Stimulated activated CD8-positive, alpha-beta memory T cell treated with anti-CD3 and anti-CD28 coated beads, Interleukin-2, amount 100 ng/mL, for 1 hour (primary cell): ENCODE data around the gene ANKH.
A peak's percentile ranks its signal among the peaks of the same experiment; 100 is the strongest.

Source experiments
- DNase-seq, 2 donors: peaks; one replicate each; pipeline ENCODE4 v3.0.0-alpha.2; 2020; ENCODE audit warnings: low read depth in 2 of 2

Gene ANKH

DNA sequence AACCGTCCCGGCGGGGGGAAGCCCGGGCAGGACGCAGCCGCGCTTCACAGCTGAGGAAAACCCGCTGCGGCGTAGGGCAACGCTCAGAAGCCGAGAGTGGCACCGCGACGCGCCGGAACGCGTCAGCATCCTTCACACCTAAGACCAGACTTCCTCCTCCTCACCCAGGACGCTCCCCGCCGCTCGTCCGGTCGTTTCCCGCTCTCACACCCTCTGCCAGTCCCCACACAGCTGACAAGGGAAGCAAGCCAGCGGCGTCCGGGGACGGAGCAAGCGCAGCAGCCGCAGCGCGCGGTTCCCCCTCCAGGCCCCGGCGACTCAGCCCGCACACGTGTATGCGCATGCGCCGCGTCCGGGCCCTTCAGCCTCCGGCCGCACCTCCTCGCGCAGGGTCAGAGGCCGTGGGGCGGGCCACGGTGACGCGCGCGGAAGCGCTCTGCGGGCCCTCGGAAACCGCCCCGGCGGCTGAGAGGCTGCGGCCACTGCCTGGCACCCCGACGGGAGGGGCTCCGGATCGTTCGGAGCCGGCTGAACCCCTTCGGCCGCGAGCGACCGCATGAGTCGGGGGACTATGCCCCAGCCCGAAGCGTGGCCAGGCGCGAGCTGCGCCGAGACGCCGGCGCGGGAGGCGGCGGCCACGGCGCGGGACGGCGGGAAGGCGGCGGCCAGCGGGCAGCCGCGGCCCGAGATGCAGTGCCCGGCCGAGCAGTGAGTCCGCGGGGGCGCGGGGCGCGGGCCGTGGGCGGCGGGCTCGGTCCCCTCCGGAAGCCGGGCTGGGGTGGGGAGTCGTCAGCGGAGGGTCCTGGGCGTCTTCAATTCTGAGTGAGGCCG, 207.1 kb downstream of the ANKH start, which contains the start of gene OTULIN:
Gene OTULIN, plus strand, starts transcription at position 449 of the 831 bp plus-strand sequence. Its CDS starts 108 bp downstream, at position 557.
- DNase-seq, result peak; percentile 76 to 77

- DNase-seq, result no peak
Measured at GRCh38 chr5:14663734-14664269, 207.8 kb downstream of the ANKH start.

DNA sequence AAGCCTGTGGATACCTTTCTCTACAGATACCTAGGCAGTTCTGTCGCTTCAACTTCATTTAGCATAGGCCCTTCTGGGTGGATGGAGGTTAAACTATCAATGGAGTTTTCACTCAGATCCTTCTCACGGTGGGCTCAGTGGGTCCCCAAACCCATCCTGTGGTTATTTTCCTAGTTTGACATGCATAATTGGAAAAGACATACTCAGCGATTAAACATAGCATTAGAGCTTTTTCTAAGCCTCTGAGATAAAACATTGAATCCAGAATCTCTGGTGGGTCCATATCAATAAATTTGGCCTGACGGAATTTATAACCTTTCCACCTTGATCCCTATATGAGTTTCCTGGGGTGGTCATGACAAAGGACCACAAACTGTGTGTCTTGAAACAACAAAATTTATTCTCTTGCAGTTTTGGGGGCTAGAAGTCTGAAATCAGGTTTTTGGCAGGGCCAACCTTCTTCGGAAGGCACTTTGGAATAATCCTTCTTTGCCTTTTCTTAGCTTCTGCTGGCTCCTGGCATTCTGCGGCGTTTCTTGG, 208.8 kb downstream of the ANKH start:
- no peak for DNase-seq

DNA sequence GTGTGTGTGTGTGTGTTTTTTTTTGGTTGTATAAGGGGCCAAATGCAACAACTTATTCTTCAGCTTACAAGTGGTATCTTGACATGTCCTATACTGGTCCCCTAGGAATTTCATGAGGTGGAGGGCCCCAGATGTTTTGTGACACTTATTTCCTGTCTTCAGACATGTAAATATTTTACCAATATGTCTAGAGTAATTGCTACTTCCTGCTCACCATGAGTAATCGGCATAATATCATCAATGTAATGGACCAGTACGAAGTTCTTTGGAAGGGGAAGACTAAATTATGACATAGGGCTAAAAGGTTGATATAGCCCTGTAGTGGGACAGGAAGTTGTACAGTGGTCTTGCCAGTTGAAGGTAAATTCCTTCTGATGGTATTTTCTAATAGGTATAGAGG, 210.7 kb downstream of the ANKH start:
- DNase-seq, result no peak

- DNase-seq, result no peak
Measured at GRCh38 chr5:14659821-14660607, 211.6 kb downstream of the ANKH start.

- no peak for DNase-seq
Measured at GRCh38 chr5:14656898-14657297, 214.7 kb downstream of the ANKH start.

- no peak for DNase-seq
Measured at GRCh38 chr5:14655146-14655741, 216.3 kb downstream of the ANKH start.
